Mucosa of gallbladder (tissue), 1 donor: ENCODE results near the gene PAX9. TPM values are rescaled to one million over a fixed set of nuclear protein-coding genes. Genes with fewer than 3 reads are reported as not detected.

Experiments used
- DNase-seq: peaks from one replicate; pipeline ENCODE4 v3.0.0-alpha.2; 2020; ENCODE audit warnings: low spot score
- total RNA-seq: library from RNA; stranded (reverse); gene quantifications from one replicate; pipeline ENCODE4 v1.2.1, GENCODE V29; 2021
- donor health status: DM: no; HTN: no; CAD: no.

PAX9 gene
- not detected for total RNA-seq

DNA sequence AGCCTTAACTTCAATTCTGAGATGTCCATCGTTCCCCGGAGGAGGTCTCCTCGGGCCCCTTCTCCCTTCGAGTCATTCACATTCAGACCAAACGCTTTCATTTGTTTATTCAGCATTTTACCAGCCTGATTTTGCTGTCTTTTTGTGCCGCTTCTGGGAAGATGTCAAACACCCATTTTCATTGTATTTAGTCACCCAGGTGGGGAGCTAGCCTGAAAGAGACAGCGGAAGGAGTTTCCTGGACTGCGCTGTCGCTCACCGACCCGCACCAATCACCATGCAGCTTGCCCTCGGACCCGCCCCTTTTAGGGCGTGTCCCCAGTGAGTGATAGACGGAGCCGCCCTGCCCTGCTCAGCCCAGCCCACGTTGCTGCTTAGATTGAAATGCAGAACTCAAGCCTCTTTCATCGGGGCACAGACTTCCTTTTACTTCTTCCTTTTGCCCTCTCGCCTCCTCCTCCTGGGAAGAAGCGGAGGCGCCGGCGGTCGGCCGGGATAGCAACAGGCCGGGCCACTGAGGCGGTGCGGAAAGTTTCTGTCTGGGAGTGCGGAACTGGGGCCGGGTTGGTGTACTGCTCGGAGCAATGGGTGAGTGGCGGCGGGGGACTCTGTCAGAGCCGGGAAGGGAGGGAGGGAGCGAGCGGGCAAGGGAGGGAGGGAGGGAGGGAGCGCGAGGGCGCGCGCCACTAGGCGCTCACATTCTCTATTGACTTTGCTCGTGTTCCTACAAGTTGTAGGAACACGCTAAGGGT, at the start of gene PAX9:
Gene PAX9, plus strand, starts transcription at position 355 of the 752 bp plus-strand sequence. Its CDS starts 230 bp downstream, at position 585.
- DNase-seq: peak; percentile 57

DNA sequence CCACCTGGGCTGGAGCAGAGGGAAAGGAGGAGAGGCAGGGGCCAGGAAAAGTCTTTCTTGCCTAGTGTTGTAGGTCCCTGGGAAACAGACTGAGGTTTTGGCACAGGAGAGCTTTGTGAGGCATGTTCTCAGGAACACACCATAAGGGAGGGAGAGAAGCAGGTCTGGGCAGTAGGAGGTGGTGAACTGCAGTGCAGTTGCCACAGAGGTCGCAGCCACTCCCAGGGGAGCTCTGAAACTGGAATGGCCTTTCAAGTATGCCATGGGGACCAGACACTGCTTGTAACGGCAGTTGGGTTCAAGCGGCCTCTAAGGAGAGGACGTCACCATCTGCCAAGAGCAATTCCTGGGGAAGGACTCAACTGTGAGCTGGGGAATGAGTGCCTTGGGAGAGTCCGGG, 43.8 kb upstream of the PAX9 start:
- DNase-seq: no peak

DNA sequence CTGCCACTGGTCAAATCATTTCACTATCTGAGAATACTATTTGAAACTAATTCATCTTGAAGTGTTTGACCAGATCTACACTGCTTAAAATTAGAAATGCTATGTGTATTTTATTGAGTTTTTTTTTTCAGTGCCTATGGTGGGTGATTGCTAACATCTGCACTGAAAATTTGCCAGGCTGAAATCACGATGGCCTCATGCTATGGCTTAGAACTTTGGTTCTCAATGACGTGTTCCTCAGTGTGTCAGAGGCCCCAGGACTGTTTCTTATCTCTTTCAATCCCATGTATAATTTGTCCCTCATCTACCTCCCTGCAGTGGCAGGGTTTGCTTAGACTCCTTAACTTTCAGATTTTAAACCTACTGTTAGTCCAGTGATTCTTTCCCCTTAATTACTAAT, 43.0 kb upstream of the PAX9 start:
- DNase-seq: no peak

DNA sequence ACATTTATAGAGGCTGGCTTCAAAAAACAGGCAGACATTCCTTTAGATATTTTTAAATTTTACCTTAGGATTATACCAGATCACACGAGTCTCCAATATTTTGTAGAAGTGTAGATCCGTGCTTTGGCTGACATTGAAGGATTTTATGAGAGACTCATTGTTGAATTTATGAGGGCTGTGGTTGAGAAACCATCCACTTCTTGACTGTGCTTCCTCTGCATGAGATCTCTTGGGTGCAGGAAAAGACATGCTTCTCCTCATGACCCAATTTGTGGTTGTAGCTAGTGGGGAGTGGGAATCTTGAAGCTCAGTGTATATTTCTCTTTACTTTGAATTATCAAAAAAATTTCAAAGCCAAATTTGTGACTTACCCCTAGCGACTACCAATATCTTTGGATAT, 42.5 kb upstream of the PAX9 start:
- no peak for DNase-seq

DNA sequence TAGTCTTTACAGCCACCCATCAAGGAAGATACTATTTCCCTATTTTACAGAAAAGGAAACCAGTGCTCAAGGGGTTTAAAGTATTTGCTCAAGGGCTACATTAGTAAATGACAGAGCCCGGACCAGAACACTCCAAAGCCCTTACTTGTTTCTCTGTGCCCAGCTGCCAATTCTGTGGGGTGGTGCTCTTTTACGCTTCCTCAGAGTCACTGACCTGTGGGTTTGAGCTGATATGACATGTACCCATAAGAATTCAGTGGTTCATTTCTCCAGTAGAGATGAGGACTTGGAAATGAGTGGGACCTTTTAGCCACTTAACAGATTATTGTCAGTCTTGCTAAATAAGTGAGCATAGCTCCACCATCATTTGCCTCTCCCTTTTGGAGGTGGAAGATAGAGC, 41.8 kb upstream of the PAX9 start:
- DNase-seq: no peak

DNA sequence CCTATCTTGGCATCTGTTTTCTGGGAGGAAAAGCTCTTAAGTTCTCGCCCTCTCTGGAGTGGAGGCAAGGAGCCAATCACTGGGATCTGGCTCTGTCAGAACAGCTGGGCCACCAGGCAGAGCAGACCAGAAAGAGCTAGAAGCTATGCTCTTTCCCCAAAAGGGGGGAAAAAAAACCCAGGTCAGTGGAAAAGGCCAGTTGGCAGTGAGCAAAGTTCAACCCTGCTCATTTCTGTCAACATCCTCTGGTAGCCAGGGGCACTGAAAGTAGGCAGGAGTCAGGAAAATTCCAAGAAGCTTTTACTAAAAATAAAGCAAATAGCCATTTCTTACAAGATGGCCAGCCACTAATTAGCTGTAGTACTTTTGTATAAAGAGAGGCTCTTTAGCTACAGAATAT, 36.6 kb upstream of the PAX9 start:
- no peak for DNase-seq

DNA sequence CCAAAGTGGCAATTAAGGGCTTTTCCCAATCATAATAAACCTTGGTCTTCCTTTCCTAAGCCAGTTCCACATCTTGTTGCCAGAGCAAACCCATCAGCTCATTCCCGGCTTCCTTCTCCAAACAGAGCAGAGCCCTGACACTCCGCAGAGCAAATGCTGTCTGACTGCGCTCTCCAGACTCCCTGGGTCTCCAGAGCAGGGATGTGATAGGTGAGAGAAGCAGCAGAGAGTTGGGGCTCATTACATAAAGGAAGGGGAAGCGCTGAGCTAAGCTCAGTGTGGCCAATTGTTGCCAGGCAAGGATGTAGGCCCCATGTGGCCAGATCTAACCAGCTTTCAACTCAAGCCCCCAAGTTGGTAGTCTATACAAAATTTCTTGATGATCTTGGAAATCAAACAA, 36.2 kb upstream of the PAX9 start:
- DNase-seq: no peak

DNA sequence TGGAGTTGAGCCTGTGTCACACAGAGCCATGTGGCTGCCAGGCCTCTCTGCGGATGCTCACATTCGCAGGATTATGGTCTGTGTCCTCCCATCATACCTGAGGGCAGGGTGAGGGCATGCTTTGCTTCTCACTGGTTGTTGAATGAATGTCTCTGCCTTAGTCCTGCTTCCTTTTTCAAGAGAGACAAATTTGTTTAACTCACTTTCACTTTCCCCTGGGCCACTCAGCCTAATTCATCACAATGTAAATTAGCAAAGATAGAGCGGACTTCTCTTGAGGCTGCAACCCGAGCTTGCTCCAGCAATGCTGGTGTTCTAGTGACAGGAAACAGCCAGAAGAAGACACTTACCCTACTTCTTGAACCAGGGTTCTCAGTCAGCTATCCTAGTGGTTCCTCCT, 35.5 kb upstream of the PAX9 start:
- no peak for DNase-seq

DNA sequence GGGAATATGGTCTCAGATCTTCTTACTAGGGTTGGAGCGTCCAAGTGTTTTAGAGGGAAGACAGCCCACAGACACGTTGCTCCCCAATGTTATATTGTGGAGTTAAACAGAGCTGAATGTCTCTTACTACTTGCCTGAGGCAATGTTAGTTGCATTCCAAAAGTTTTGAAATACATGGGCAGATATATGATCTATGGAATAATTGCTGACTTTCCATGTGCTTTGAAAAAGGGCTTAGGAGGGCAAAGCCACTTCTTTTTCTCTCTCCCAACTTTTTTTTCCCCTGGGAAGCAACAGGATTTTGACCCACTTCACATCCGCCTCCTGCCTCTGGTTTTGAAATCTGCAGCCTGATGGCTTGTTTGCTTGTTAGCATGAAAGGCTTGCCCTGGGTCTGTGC, 33.7 kb upstream of the PAX9 start:
- DNase-seq: no peak

DNA sequence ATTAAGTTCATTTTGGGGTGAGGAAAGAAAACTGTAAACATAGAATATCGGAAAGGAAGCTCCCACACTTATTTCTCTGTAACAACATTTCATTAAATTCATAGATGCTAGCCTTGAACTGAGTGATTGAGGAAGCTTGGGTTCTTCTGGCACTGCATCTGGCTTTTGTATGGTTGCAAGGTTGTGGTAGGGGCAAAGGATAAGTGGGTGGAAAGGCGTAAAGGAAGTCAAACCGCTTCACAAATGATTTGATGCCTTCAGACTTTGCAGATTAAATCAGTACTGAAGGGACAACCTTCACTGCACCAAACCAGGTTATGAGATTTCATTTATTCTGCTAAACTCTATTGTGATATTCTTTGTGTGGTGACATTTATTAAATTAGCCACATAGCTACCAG, 28.1 kb upstream of the PAX9 start:
- no peak for DNase-seq

DNA sequence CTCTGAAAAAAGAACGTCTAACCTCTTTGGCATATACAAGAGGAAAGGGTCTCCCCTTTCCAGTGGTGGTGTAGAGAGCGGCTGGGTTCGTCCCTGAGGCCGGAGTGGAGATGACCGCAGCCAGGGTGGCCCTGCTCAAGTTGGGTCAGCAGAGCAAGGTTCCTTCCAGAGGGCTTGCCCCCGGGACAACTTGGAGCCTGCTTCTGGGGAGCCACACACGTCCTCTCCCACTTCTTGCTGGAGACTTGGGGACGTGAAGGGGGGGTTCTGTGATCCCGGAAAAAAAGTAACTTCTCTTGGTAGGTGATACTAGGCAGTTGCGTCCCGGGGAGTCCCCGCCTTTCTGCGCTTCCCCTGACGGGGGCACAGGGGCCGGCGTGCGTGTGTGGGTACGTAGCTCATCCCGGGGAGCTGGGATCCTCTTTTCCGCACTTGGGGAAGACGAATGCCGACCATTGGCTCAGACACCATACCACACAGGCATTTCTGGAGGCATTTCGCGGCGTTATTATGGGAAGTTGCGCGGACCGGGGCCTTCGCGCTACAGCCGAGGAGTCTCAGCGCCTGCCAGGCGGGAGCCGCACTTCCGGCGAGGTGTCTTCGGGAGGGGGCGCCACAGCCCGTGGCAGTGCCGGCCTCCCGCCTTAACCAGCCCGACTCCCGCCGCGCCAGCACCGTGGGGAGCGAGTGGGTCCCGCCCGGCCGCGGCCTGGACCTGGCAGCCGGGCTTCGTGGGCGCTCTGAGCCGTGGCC, 14.8 kb upstream of the PAX9 start:
- DNase-seq: no peak

DNA sequence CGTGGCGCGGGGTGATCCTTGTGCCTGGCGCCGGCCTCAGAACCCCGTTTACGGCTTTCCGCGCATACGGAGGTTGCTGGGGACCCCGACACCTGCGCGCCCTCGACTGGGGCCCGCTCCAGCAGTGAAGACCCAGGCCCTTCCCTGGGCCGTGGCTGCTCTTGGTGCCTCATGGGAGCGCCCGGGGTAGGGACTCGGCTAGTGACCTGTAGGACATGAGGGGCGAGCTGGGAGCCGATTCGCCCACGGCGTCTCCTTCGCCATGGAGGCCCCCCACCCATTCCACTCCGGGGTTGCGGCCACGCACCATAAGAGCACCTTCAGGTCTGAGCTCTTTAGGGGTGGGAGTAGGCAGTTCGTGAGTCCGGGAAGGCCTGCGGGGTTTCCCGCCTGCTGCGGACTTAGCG, 14.2 kb upstream of the PAX9 start:
- no peak for DNase-seq

DNA sequence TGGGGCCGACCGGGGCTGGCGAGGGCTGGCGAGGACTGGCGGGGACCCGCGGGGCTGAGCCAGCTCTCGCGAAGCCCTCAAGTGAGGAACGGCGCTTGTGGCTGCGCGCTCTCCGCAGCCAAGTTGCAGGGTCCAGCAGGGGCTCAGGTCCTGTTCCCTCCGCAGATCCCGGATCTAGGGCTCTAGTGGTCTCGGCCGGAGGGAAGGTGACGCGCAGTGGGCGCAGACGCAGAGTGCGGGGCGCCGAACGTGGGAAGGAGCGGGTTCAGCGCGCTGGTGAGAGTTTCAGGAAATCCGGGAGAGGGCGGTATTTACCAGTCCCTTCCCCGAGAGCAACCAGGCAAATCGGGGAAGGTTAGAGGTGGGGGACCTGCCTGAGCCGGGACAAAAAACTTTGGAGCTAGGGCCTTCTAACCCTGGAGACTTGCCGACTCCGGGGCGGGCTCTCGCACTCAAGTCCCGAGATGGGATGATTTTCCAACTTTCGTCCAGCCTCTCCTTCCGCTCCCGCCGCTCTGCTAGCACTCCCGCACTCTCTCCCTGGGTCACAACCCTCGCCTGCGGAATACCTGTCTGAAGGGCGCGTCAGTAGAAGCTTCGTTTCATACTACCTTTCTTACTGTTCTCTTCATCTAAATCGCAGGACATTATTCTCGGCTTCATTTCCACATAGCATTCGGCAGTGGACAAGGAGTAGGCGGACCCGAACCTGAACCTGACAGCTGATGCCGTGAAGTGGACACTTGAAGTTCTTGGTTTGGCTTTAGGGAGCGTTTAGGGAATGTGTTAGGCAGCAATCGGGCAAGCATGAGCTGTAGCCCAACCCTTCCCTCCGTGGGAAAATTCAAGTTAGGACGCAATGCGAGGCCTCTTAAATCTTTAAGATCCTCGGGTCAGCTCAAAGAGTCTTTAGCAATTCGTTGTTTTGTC, 13.6 kb upstream of the PAX9 start:
- no peak for DNase-seq

DNA sequence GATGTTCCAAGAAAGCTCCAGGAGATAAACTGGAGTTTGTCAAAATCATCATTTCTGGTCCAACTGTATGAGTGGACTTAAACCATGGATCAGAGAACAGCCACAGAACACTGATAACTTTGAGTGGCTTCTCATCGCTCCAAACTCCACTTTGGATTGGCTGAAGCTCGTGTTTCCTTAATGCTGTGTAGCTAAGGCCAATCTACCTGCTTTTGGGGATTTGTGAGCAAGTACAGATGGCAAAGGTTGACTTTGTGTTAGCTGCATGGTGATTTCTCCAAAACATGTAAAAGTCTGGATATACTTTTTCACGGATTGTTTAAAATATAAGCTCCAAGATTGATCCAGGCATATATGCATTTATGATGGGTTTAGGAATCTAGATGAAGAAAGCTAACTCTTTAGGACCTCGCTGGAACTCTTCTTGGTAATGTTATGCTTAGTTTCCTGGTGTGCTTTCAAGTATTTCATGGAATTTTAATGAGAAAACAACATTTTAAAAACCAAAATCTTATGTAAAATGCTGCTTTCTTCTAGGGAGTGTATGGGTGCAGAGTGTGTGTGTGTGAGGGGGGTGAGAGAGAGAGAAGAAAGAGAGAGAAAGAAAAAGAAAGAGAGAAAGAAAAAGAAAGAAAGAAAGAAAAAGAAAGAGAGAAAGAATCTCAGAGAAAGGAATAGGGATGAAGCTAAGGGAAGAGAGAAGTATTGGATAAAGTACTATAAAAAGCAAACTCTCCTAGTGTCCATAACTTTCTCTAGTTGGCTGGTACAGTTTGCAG, 11.6 kb upstream of the PAX9 start:
- no peak for DNase-seq

DNA sequence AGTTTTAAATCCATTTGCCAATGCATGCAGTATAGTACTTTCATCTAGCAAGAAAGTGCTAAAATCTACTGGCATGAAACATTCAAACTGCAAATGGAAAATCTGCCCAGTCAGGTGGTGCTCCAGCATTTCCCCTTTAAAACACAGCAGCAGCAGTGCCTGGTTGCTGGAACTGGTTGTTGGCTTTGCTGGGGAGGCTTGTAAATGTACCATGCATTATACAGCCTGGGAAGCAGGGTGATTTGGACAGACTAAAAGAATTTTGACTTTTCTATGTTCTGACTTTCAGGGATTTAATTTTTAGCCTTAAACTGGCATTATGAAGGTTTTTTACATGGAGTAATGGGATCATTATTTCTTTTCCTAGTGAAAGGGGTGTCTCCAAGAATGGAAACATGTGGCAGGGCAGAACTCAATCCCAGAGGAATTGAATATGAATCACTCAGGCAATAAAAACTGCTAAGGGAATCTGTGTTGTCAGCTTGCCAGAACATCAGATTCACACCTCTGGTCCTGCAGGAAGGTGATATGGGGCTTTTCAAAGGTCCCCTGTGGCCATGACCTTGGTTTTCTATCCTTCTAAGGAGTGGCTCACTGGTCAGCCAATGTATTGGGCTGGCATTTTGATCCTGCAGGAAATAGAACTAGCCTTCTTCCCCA, 9.0 kb upstream of the PAX9 start:
- DNase-seq: no peak

DNA sequence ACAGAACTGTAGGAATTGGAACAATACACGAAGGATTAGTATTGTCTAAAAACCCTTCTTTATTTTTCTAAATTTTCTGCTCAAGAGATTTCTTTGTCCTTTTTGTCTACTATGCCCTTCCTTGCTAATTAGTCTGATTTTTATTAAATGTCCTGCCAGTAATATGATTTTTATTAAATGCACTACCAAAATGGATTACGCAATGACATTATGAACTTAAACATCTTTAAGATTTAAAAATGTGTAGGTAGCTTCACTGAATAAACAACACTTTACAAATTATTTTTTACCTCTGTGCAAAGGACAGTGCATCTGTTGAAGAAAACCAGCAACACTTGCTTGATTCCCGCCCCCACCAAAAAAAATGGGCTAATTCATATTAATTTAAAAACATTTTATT, 8.2 kb upstream of the PAX9 start:
- DNase-seq: no peak

DNA sequence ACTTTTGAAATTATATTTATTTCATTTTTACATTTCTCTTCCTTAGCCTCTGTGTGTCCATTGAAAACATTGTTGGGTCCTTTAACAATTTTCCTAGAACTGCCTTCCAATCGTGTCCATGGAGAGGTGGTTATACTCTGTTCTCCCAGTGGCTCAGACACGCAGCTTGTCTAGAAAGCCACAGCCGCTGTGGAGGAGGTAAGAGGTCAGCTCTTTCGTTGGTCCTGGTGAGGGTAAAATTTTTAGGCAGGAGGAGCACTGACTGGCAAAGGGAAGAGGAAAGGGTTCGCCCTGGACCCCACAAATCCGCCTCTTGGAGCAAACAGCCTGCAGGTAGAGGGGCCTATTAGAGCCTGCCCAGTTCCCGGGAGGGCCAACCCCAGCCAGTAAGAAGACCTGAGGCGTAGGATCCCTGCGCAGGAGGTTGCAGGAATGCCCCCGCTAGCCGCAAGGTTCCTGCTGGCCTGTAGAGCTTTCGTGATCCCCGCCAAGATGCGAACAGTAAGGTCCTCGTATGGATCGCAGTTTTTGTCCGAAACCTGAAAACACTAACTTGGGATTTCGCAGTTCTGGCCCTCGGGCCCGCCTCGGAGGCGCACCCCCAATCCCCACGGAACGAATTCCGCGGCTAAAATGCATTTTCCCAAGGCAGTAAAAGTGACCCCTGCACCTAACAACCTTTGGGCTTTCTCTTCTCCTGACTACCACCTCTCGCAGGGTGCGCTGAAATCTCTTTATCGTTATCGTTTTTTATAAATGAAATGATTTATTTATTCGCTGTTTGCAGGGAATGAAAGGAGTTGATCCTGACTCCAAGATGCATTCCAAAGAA, 7.5 kb upstream of the PAX9 start:
- no peak for DNase-seq

DNA sequence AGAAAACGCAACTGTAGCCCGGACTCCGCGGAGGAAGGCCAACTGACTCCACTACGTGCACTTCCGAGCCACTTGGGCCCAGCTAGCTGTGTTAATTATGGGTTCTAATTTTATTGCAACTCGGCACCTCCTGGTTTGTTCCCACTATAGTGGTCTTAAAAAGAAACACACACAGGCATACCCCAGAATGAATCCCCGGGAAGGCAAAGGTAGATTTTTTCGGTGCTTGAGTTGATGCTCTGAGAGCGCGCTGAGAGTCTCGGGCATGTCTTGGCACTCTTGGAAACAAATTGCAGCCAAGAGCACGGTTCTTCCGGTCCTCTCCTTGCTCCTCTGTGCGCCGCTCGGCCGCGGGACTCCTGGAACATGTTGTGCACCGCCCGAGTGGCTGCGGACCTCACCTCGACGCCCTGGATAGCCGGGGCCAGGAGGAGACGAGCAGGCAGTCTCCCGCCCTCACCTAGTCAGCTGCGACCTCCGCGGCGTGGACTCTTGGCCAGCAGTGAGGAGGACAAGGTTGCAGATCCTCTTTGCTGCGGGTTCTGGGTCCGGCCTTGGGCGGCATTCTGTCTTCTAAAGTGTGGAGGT, 6.8 kb upstream of the PAX9 start:
- no peak for DNase-seq

DNA sequence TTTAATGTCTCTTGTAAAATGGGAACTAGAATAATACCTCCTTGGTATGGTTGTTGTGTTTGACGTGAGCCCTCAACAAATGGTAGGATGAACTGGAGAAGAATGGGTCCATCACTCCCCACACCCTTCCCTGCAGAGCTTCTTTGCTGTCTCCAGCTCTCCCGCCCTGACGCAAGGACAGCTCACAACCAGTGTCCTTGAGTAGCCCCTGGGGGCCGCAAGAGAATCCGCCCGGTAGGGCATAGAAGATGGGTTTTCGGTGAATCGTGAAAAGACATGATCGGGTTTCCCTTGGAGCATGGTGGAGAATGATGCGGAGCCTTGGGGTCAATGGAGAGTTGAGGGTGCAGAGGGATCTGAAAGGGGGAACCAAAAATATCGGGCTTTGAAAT, 6.1 kb upstream of the PAX9 start:
- no peak for DNase-seq
